Measurements from ENCODE around the gene LBR.

LBR gene

DNA sequence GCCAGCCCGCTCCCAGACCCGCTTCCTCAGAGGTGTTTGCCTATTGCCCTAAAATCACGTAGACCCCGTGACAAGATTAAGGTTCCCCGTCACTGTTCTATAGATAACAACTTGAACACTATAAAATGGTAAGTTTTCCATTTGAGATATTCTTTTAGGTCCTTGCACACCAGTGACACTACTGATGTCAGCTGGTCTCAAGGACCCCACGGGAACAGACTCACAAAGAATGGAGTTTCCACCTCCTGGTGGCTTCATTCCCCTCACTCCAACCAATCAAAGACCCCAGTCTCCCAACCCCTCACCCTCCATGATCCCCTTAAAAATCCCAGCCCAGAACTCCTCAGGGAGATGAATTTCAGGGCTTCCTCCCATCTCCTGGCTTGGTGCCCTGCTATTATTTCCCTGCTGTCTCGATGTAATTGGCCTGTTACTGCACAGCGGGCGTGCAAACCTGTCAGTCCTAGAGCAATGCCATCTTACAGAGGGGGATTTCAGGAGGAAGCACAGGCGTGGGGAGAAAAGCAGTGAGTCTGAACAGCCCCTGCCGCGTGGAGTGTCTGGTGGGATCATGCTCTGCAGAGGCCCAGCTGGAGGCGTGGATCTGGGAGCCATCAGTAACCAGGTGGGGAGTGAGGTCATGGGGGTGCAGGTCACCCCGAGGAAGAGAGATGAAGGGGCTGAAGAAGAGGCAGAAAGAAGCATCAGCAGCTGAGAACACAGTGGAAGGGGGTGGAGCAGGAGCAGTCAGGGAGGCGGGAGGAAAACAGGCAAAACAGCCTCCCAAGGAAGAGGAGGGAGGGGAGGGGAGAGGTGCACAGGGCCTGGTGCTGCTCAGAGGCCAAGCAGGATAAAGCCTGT, 35.1 kb upstream of the LBR start:
- DNase-seq, result no peak

DNA sequence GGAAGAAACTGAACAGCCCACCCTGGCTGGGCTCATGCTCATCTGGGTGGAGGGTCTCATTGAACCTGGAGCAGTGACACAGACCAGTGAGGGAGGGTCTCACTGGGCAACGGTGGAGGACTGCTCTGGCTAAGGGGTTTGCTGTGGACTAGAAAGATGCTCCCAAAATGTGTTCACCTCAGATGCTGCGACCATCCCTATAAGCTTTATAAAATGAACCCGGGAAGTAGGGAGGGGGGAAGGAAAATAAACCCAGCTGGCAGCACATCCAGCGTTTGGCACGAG, 34.5 kb upstream of the LBR start:
- DNase-seq, result no peak

- no peak for DNase-seq
These were observed 33.9 kb upstream of the LBR start for GRCh38 chr1:225461533-225462428.

DNA sequence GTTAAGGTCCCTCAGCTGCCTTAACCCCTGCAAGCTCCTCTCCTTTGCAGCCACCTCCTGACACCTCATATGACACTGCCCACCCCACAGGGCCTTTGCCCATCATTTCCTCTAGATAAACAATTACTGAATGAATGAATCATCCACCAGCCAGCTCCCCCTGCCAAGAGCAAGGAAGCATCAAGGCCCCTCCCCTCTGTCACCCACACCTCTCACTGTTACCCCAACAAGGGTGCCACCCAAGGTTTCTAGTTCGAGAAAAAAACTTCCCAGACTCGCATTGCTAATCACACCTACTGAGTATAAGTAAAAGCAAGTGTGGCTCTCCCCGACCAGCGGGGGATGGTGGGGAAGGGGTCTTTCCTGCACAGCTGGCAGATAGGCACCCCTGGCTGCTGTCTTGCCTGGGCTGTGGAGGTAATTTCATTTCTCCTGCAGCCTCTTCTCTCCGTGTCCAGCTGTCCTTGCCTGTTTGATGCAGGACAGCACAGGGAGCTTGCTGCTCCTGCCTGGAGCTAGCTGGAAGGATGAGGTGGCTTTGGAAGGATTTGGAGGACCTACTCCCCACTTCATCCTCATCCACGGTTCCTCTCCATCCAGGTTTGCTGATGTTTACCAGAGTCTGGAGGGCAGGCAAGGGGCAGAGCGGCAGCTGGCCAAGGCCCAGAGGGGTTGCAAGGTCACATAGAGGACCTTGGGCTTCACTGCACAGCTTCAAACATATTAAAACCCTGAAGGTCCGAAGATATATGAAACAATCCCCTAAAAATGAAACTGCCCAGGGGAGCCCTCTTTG, 33.1 kb upstream of the LBR start:
- DNase-seq, result no peak

- DNase-seq, result no peak
These were observed 32.3 kb upstream of the LBR start for GRCh38 chr1:225460021-225460736.

GRCh38 chr1:225458222-225458631, 30.4 kb upstream of the LBR start:
- DNase-seq, result no peak

DNA sequence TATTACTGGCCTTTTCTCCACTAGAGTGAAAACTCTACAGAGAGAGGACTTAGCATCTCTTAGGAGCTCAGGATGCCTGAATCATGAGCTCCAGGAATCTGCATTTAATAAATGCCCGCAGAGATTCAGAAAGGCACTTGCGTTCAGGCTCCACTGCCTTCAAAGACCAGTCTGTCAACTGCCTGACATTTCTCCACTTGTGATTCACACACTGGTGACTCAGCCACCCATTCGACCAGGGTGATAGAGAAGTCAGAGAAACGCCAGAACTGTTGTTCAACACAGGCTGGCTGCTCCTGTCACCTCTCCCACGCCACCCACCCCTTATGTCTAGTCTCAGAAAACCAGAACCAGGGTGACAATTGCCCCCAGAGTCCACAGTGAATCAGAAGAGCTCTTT, 26.9 kb upstream of the LBR start:
- DNase-seq, result no peak

DNA sequence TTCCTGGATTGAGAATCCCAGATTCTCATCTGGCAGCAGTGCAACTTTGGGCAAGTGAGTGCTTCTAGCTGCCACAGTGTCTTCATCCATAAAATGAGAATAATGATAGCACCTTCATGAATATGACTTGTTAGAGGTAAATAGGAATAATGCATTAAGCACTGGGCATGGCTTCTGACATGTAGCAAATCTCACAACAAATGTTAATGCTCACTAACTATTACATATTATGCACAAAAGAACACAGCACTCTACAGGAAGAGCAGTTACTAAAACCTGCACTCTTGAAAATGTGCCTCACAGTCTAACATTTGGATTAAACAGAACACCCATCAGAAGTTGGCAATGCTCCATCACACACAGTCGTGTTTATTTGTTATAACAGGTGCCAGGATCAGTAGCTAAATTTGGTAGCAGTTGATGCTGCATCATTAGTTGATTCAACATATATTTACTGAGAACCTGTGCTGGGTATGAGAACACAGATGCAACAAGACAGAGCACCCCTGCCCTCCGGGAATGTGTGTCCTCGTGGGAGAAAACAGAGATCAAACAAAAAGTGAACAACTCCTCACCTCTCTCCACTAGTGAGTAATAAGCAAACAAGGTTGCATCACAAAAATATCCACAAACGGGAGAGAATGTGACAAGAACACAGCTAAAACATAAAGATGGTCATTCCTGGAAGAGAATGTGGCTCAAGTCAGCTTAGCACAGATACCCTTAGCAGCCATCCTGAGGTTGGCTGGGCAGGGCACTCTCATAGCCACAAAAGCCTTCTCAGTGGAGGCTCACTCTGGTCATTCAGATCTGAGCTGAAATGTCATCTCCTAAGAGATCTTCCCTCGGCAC, 26.2 kb upstream of the LBR start:
- no peak for DNase-seq

- DNase-seq, result no peak
These were observed 24.1 kb upstream of the LBR start for GRCh38 chr1:225451840-225452515.

- no peak for DNase-seq
These were observed 23.5 kb upstream of the LBR start for GRCh38 chr1:225451340-225451739.

DNA sequence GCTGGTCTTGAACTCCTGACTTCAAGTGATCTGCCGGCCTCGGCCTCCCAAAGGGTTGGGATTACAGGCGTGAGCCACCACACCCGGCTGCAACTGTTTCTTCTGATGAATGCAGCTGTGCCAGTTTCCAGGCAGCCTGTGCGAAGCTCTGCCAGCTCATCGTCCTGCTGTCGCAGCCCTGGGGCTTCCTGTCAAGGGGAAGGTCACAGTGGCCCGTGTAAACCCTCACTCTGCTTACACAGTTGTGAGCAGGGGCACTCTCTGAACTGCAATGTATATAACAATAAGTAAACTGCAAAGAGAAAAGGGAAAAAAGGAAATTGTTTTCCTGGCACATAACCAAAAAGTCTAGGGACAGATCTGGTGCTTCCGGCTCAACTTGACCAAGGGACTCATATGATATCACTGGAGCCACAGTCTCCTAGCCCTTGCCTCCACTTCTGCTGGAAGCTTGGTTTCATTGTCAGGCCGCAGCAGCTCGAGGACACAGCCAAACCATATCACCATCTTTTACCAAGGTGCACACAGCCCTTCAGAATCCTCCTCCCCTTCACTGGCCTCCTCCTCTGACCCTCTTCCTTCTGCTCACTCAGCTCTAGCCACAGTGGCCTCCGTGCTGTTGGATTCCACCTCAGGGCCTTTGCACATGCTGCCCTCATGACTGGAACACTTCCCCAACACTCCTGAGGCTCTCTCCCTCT, 22.8 kb upstream of the LBR start:
- no peak for DNase-seq

- no peak for DNase-seq
These were observed 21.9 kb upstream of the LBR start for GRCh38 chr1:225449774-225450173.

- DNase-seq, result no peak
These were observed 21.4 kb upstream of the LBR start for GRCh38 chr1:225449261-225449660.

DNA sequence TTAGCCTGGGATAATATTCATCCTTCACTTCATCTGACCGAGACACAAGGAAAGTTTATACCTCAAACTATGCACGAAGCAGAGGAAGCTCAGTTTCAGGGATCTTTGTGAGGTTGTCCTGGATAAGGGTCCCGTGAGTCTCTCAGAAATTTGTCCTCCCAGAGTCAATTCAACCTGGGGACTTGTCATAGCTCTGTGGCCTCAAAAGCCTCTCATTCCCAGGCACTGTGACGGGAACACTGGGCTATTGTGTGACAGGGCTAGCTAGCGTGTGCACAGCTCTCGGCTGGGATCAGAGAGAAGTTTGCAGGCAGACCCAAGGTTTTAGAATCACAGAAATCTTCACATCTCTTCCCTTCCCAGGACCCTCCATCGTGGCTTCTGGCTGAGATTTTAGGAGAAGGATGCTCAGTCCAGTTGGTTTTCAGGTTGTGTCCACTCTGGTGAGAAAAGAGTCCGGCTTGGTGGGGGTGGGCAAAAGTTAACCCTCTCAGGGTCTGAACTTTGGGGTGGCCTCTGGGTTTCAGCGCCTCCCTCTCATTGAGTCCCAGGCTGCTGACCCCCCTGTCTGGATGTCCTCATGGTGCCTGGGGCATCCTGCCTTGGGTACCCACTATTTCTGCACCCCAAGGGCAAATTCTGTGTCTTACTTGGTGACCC, 20.4 kb upstream of the LBR start:
- DNase-seq, result no peak

DNA sequence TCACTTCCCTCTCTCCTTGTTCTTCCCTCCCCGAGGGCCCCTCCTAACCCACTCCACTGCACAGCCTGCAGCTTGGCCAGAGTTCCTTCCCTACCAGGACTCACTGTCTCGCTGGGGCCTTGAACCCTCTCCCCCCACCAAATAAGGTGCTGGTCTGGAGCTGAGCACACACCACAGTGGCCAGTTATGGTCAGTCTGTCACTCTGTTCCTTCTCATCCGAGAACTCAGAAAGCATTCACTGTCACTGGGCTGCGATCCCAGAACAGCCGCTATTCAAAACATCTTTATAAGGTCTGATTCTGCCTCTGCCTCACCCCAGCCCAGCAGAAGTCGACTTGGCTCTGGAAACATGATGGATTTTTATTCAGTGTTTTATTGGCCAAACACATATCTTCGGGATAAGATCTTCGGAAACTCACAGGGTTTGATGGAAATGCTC, 19.8 kb upstream of the LBR start:
- no peak for DNase-seq

- no peak for DNase-seq
These were observed 19.3 kb upstream of the LBR start for GRCh38 chr1:225446981-225447615.

- DNase-seq, result no peak
These were observed 18.7 kb upstream of the LBR start for GRCh38 chr1:225446595-225446960.

DNA sequence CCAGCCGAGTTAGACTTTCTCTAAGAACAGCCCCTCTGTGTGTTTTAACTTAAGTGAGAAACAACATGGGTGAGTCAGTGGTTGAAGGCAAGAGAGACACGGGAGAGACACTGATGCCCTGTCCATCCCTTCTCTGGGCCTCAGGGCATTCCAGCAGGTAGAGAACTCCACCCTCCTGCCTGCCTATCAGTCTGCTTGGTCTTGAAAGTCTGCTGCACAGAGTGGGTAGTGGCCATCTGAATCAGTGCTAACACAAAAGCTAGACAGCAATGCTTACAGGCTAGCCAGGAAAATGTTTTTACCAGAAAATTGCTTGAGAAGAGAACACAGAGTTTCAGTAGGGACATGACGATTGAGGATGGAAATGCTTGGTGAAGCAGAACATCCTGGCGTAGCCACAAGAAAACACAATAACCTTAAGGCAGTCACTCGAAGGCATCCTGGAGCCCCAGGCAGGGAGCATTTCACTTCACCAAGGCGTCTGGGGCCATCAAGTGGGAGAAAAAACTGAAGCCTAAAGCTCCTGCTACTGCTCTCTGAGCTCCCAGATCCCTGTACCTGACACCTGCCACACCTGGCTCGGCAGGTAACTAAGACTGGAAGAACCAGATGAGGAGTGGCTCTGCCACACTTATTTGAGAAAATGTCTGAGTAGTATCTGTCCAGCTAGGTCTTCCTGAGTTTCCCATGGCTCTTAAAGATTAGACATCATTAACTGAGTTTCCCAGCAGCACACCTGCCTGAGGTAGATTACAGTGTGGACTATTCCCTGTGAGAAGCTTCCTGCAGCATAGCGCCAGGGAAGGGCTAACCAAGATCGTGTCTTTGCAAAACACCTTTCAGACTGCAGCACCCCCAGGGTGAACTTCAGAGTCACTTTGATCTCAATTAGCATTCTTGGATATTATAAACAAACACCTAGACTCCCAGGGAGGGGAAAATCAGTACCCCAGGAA, 18.1 kb upstream of the LBR start:
- no peak for DNase-seq
